ENCODE results near the gene CAB39. TPM values are rescaled to one million over a fixed set of nuclear protein-coding genes. Genes with fewer than 3 reads are reported as not detected.

Gene CAB39
- polyA plus RNA-seq, 1 donor (not counting 4 experiments of a cell fraction or from before 2014, with no cell fraction given) = 120 TPM

GRCh38 chr2:230767862-230768388 is 55.3 kb downstream of the CAB39 start:
- TF ChIP-seq EZH2 (IDR thresholded peaks at IDR 0.05; ENCODE audit: low read length) = no peak
- TF ChIP-seq CTCF (optimal IDR thresholded peaks at IDR 0.05 in 1 of 3, IDR thresholded peaks at IDR 0.05 in 1 of 3, conservative IDR thresholded peaks at IDR 0.05 in 1 of 3; ENCODE audit: extremely low read depth in 1 of 3, insufficient read depth in 2 of 3, low read length in 3 of 3) = no peak
- Histone ChIP-seq H3K4me3 (ENCODE audit: control insufficient read depth in 2 of 3, extremely low read depth in 1 of 3, insufficient read depth in 2 of 3, low read depth in 1 of 3, low read length in 3 of 3) (no peak overlapping the region), H3K79me2 (ENCODE audit: control insufficient read depth, insufficient read depth, low read length) (peaks cover 60% of the 10 kb centered on the region), H3K9me1 (ENCODE audit: control insufficient read depth, extremely low read depth, insufficient read depth, low read length) (no peaks in the 10 kb centered on the region), H4K20me1 (ENCODE audit: control insufficient read depth, extremely low read depth, insufficient read depth, low read length) (no peaks in the 10 kb centered on the region), H3K4me2 (ENCODE audit: control insufficient read depth, extremely low read depth, insufficient read depth, low read depth, low read length) (no peak overlapping the region), H3K36me3 (ENCODE audit: control insufficient read depth in 2 of 2, extremely low read depth in 1 of 2, insufficient read depth in 2 of 2, low read length in 2 of 2) (peaks cover 17 to 25% of the 10 kb centered on the region in 2 experiments), H3K4me1 (ENCODE audit: control insufficient read depth, extremely low read depth, insufficient read depth, low read length) (peaks cover 3% of the 10 kb centered on the region), H3K9me3 (ENCODE audit: control insufficient read depth, low read depth, low read length) (no peaks in the 10 kb centered on the region), H3K9ac (ENCODE audit: control insufficient read depth, extremely low read depth, insufficient read depth, low read length) (no peak overlapping the region), H3K27me3 (ENCODE audit: control insufficient read depth, extremely low read depth, insufficient read depth, low read length) (no peaks in the 10 kb centered on the region), H3K27ac (ENCODE audit: control insufficient read depth, insufficient read depth, low read length) (no peak overlapping the region), H2AFZ (ENCODE audit: control insufficient read depth, low read length) (no peak overlapping the region)
- DNase-seq (ENCODE audit: low read depth, low spot score) (no peak), FAIRE-seq (no peak)
- dilution Hi-C loops (cut with MboI; ENCODE audit: extremely low pct_ligation_motif_present, low sequenced_read_pairs) = no loop called here

- FAIRE-seq (no peak), DNase-seq (ENCODE audit: low read depth, low spot score) (no peak)
- H3K4me3 ChIP-seq (ENCODE audit: control insufficient read depth in 2 of 3, extremely low read depth in 1 of 3, insufficient read depth in 2 of 3, low read depth in 1 of 3, low read length in 3 of 3) = no peak overlapping the region
- peaks cover 64% of the 10 kb centered on the region for H3K79me2 ChIP-seq (ENCODE audit: control insufficient read depth, insufficient read depth, low read length)
- no peaks in the 10 kb centered on the region for H3K27me3 ChIP-seq (ENCODE audit: control insufficient read depth, extremely low read depth, insufficient read depth, low read length)
- no peaks in the 10 kb centered on the region for H3K9me1 ChIP-seq (ENCODE audit: control insufficient read depth, extremely low read depth, insufficient read depth, low read length)
- no peak overlapping the region for H2AFZ ChIP-seq (ENCODE audit: control insufficient read depth, low read length)
- H3K4me1 ChIP-seq (ENCODE audit: control insufficient read depth, extremely low read depth, insufficient read depth, low read length) = peaks cover 32% of the 10 kb centered on the region
- H3K36me3 ChIP-seq (ENCODE audit: control insufficient read depth in 2 of 2, extremely low read depth in 1 of 2, insufficient read depth in 2 of 2, low read length in 2 of 2) = peaks cover 15 to 20% of the 10 kb centered on the region in 2 experiments
- no peaks in the 10 kb centered on the region for H4K20me1 ChIP-seq (ENCODE audit: control insufficient read depth, extremely low read depth, insufficient read depth, low read length)
- dilution Hi-C loops (cut with MboI; ENCODE audit: extremely low pct_ligation_motif_present, low sequenced_read_pairs) = no loop called here
- no peaks in the 10 kb centered on the region for H3K9me3 ChIP-seq (ENCODE audit: control insufficient read depth, low read depth, low read length)
- H3K4me2 ChIP-seq (ENCODE audit: control insufficient read depth, extremely low read depth, insufficient read depth, low read depth, low read length) = no peak overlapping the region
- no peak overlapping the region for H3K9ac ChIP-seq (ENCODE audit: control insufficient read depth, extremely low read depth, insufficient read depth, low read length)
- no peak overlapping the region for H3K27ac ChIP-seq (ENCODE audit: control insufficient read depth, insufficient read depth, low read length)
- no peak for TF ChIP-seq CTCF (optimal IDR thresholded peaks at IDR 0.05 in 1 of 3, IDR thresholded peaks at IDR 0.05 in 1 of 3, conservative IDR thresholded peaks at IDR 0.05 in 1 of 3; ENCODE audit: extremely low read depth in 1 of 3, insufficient read depth in 2 of 3, low read length in 3 of 3)
These were observed 58.2 kb downstream of the CAB39 start for GRCh38 chr2:230770804-230771203.

Data from keratinocyte (primary cell).